Right lobe of liver (tissue), 4 donors: ENCODE measurements around the gene SSC4D.
"Not testable (repeated sequence)": the region's sequence is repeated elsewhere in the genome, so short reads cannot be mapped to it uniquely, and the experiment has no call there.

ENCODE experiments used
- CTCF ChIP-seq, 4 donors: fragments of 200-600 bp in 3 of 4; fragments of 450-650 bp in 1 of 4; IDR thresholded peaks; one replicate each; pipeline versions ENCODE4 v1.5.1 to v1.8.0; 2016 to 2022; ENCODE audit warnings: antibody characterized with exemption in 4 of 4, mild to moderate bottlenecking in 2 of 4
- POLR2A ChIP-seq: fragments of 450-650 bp; IDR thresholded peaks from one replicate; pipeline ENCODE4 v1.6.1; 2017; ENCODE audit warnings: antibody characterized with exemption, mild to moderate bottlenecking
- donor health status: DM: no; HTN: no; CAD: no.
- donor health status: DM: no; HTN: no; CAD: no.
- donor health status: DM: no; HTN: yes; CAD: no.

- not testable (repeated sequence) for TF ChIP-seq CTCF (IDR thresholded peaks at IDR 0.05); POLR2A
These were observed 11.6 kb upstream of the SSC4D start for GRCh38 chr7:76421097-76421496.
